ENCODE measurements around the gene LRBA. TPM values are rescaled to one million over a fixed set of nuclear protein-coding genes. Genes with fewer than 3 reads are reported as not detected.

Gene LRBA
- total RNA-seq, 4 donors from 2014 or later, result 8.5 to 18.0 (median 11.9) TPM

- Histone ChIP-seq H3K27ac (no peak overlapping the region), H3K27me3 (no peaks in the 10 kb centered on the region), H3K9me3 (no peaks in the 10 kb centered on the region), H3K4me3 (no peak overlapping the region), H3K36me3 (no peaks in the 10 kb centered on the region), H3K4me1 (no peaks in the 10 kb centered on the region)
- ATAC-seq, result no peak
- in situ Hi-C loops (cut with MboI; ENCODE audit: low sequenced_read_pairs in 4 of 4) (no loop called here), intact Hi-C loops (cut with DNase I; ENCODE audit: low total_unique reads) (no loop called here)
- peak in 1 of 2 donors; percentile 13 for DNase-seq
- no peak for TF ChIP-seq CTCF (IDR thresholded peaks at IDR 0.05 in 4 of 5, conservative IDR thresholded peaks at IDR 0.05 in 1 of 5)
- no peak for TF ChIP-seq POLR2A (IDR thresholded peaks at IDR 0.05)
Measured at GRCh38 chr4:150402871-150403272, 612.2 kb downstream of the LRBA start.

GRCh38 chr4:150401083-150401687, 613.9 kb downstream of the LRBA start:
- no peak for ATAC-seq
- TF ChIP-seq CTCF (IDR thresholded peaks at IDR 0.05 in 4 of 5, conservative IDR thresholded peaks at IDR 0.05 in 1 of 5) (no peak), POLR2A (IDR thresholded peaks at IDR 0.05) (no peak)
- no peaks in the 10 kb centered on the region for H3K4me1 ChIP-seq
- intact Hi-C loops (cut with DNase I; ENCODE audit: low total_unique reads) (no loop called here), in situ Hi-C loops (cut with MboI; ENCODE audit: low sequenced_read_pairs in 4 of 4) (no loop called here)
- H3K9me3 ChIP-seq, result no peaks in the 10 kb centered on the region
- H3K27ac ChIP-seq, result no peak overlapping the region
- no peaks in the 10 kb centered on the region for H3K27me3 ChIP-seq
- no peak overlapping the region for H3K4me3 ChIP-seq
- H3K36me3 ChIP-seq, result no peaks in the 10 kb centered on the region
- DNase-seq, result no peak

DNA sequence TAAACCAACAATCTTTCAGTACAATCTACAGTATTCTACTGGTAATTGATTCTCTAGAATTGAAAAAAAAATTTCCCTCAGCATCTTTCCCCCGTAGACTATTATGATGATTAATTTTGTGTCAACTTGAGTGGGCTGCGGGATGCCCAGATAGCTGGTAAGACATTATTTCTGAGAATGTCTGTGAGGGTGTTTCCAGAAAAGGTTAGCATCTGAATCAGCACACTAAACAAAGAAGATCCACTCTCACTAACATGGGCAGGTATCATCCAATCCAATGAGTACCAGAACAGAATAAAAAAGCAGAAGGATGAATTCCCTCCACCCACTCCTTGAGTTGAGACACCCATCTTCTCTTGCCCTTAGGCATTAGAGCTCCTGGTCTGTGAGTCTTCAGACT, 619.2 kb downstream of the LRBA start:
- H3K36me3 ChIP-seq, result no peaks in the 10 kb centered on the region
- ATAC-seq, result no peak
- DNase-seq, result no peak
- no peak overlapping the region for H3K27ac ChIP-seq
- H3K4me1 ChIP-seq, result no peaks in the 10 kb centered on the region
- TF ChIP-seq CTCF (IDR thresholded peaks at IDR 0.05 in 4 of 5, conservative IDR thresholded peaks at IDR 0.05 in 1 of 5) (no peak), POLR2A (IDR thresholded peaks at IDR 0.05) (no peak)
- intact Hi-C loops (cut with DNase I; ENCODE audit: low total_unique reads), result no loop called here
- H3K4me3 ChIP-seq, result no peak overlapping the region
- no peaks in the 10 kb centered on the region for H3K27me3 ChIP-seq
- H3K9me3 ChIP-seq, result no peaks in the 10 kb centered on the region
- in situ Hi-C loops (cut with MboI; ENCODE audit: low sequenced_read_pairs in 4 of 4), result no loop called here

DNA sequence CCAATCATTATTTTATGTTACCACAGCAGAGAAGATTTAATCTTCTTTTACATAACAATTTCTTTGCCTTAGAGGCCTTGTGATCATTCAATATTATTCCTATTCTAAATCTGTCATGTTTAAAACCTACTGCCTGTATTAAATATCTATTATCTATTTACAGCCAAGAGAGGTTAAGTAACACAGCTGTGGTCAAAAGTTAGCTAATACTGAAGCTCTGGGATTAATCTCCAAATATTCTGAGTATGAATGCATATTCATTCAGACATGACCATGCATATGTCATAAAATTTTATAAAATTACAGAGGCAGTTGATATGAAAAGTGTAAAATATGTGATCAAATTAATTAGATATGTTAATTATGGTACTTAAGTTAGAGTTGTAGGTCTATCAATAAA, 621.0 kb downstream of the LRBA start:
- Histone ChIP-seq H3K4me1 (no peaks in the 10 kb centered on the region), H3K9me3 (no peaks in the 10 kb centered on the region), H3K27me3 (no peaks in the 10 kb centered on the region), H3K36me3 (no peaks in the 10 kb centered on the region), H3K4me3 (no peak overlapping the region), H3K27ac (no peak overlapping the region)
- in situ Hi-C loops (cut with MboI; ENCODE audit: low sequenced_read_pairs in 4 of 4), result no loop called here
- no peak for ATAC-seq
- no peak for DNase-seq
- no peak for TF ChIP-seq POLR2A (IDR thresholded peaks at IDR 0.05)
- TF ChIP-seq CTCF (IDR thresholded peaks at IDR 0.05 in 4 of 5, conservative IDR thresholded peaks at IDR 0.05 in 1 of 5), result no peak
- intact Hi-C loops (cut with DNase I; ENCODE audit: low total_unique reads), result no loop called here

DNA sequence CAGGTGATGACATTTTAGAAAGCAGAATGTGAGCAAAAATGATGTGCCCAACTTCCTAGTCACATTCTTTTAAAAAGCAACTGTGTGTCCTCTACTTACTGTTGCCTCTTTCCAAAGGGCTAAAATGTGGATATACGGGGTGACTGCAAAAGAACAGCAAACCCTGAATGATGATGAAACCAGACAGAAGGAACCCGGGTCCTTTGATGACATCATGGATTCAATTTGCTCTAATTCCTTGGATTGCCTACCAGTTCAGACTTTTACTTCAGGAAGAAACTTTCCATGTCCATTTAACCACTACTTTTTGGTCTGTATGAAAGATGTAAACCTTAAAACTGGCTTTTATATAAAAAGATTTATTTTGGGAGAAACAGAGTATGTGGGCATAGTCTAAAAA, 624.0 kb downstream of the LRBA start:
- H3K27me3 ChIP-seq, result no peaks in the 10 kb centered on the region
- no peaks in the 10 kb centered on the region for H3K4me1 ChIP-seq
- intact Hi-C loops (cut with DNase I; ENCODE audit: low total_unique reads) (no loop called here), in situ Hi-C loops (cut with MboI; ENCODE audit: low sequenced_read_pairs in 4 of 4) (no loop called here)
- no peaks in the 10 kb centered on the region for H3K36me3 ChIP-seq
- H3K9me3 ChIP-seq, result no peaks in the 10 kb centered on the region
- DNase-seq, result no peak
- H3K27ac ChIP-seq, result no peak overlapping the region
- H3K4me3 ChIP-seq, result no peak overlapping the region
- no peak for ATAC-seq
- TF ChIP-seq POLR2A (IDR thresholded peaks at IDR 0.05), result no peak
- TF ChIP-seq CTCF (IDR thresholded peaks at IDR 0.05 in 4 of 5, conservative IDR thresholded peaks at IDR 0.05 in 1 of 5), result no peak

All from gastrocnemius medialis (tissue), 4 donors.